ENCODE data around the gene MYL5.

Gene MYL5

GRCh38 chr4:712093-712492, 37.8 kb downstream of the MYL5 start:
- H3K4me3 ChIP-seq, result no peak overlapping the region
- in situ Hi-C loops (cut with MboI; ENCODE audit: low sequenced_read_pairs), result no loop called here
- H3K9me3 ChIP-seq, result no peaks in the 10 kb centered on the region
- H3K36me3 ChIP-seq (replicated peaks), result peaks cover 17% of the 10 kb centered on the region; the same call in 1 of the 2 replicates
- H3K27me3 ChIP-seq (ENCODE audit: low read depth), result no peaks in the 10 kb centered on the region
- no peak for DNase-seq (ENCODE audit: low spot score in 2 of 2)
- peaks cover 7% of the 10 kb centered on the region for H3K4me1 ChIP-seq

- no peaks in the 10 kb centered on the region for H3K9me3 ChIP-seq
- DNase-seq (ENCODE audit: low spot score in 2 of 2), result no peak
- H3K4me3 ChIP-seq, result no peak overlapping the region
- H3K4me1 ChIP-seq, result peaks cover 7% of the 10 kb centered on the region
- in situ Hi-C loops (cut with MboI; ENCODE audit: low sequenced_read_pairs), result no loop called here
- H3K27me3 ChIP-seq (ENCODE audit: low read depth), result no peaks in the 10 kb centered on the region
- H3K36me3 ChIP-seq (replicated peaks), result peaks cover 17% of the 10 kb centered on the region; the same call in 1 of the 2 replicates
Observed at GRCh38 chr4:712916-713632, 38.7 kb downstream of the MYL5 start.

GRCh38 chr4:714087-714486, 39.7 kb downstream of the MYL5 start:
- Histone ChIP-seq H3K4me1 (peaks cover 7% of the 10 kb centered on the region), H3K9me3 (no peaks in the 10 kb centered on the region), H3K27me3 (ENCODE audit: low read depth) (no peaks in the 10 kb centered on the region), H3K4me3 (no peak overlapping the region), H3K36me3 (replicated peaks) (peaks cover 14% of the 10 kb centered on the region; the same call in 1 of the 2 replicates)
- in situ Hi-C loops (cut with MboI; ENCODE audit: low sequenced_read_pairs), result no loop called here
- no peak for DNase-seq (ENCODE audit: low spot score in 2 of 2)

GRCh38 chr4:717601-718320, 43.4 kb downstream of the MYL5 start:
- Histone ChIP-seq H3K4me1 (no peaks in the 10 kb centered on the region), H3K9me3 (no peaks in the 10 kb centered on the region), H3K27me3 (ENCODE audit: low read depth) (no peaks in the 10 kb centered on the region), H3K4me3 (no peak overlapping the region), H3K36me3 (replicated peaks) (peaks cover 10% of the 10 kb centered on the region)
- no peak for DNase-seq (ENCODE audit: low spot score in 2 of 2)
- in situ Hi-C loops (cut with MboI; ENCODE audit: low sequenced_read_pairs), result no loop called here

GRCh38 chr4:718460-718859, 44.1 kb downstream of the MYL5 start:
- Histone ChIP-seq H3K4me1 (no peaks in the 10 kb centered on the region), H3K9me3 (no peaks in the 10 kb centered on the region), H3K27me3 (ENCODE audit: low read depth) (no peaks in the 10 kb centered on the region), H3K4me3 (no peak overlapping the region), H3K36me3 (replicated peaks) (peaks cover 10% of the 10 kb centered on the region)
- in situ Hi-C loops (cut with MboI; ENCODE audit: low sequenced_read_pairs), result no loop called here
- no peak for DNase-seq (ENCODE audit: low spot score in 2 of 2)

- in situ Hi-C loops (cut with MboI; ENCODE audit: low sequenced_read_pairs), result no loop called here
- H3K27me3 ChIP-seq (ENCODE audit: low read depth), result no peaks in the 10 kb centered on the region
- H3K36me3 ChIP-seq (replicated peaks), result peaks cover 5% of the 10 kb centered on the region
- no peak for DNase-seq (ENCODE audit: low spot score in 2 of 2)
- no peak overlapping the region for H3K4me3 ChIP-seq
- H3K4me1 ChIP-seq, result no peaks in the 10 kb centered on the region
- H3K9me3 ChIP-seq, result no peaks in the 10 kb centered on the region
Observed at GRCh38 chr4:720111-720860, 45.9 kb downstream of the MYL5 start.

GRCh38 chr4:721261-722168, 47.2 kb downstream of the MYL5 start:
- Histone ChIP-seq H3K27me3 (ENCODE audit: low read depth) (no peaks in the 10 kb centered on the region), H3K4me1 (no peaks in the 10 kb centered on the region; the same call in 1 of the 2 replicates), H3K4me3 (no peak overlapping the region), H3K36me3 (replicated peaks) (peaks cover 5% of the 10 kb centered on the region), H3K9me3 (no peaks in the 10 kb centered on the region)
- DNase-seq (ENCODE audit: low spot score in 2 of 2), result no peak
- in situ Hi-C loops (cut with MboI; ENCODE audit: low sequenced_read_pairs), result no loop called here

- H3K27me3 ChIP-seq (ENCODE audit: low read depth), result no peaks in the 10 kb centered on the region
- peaks cover 5% of the 10 kb centered on the region for H3K36me3 ChIP-seq (replicated peaks)
- no peak overlapping the region for H3K4me3 ChIP-seq
- in situ Hi-C loops (cut with MboI; ENCODE audit: low sequenced_read_pairs), result no loop called here
- no peaks in the 10 kb centered on the region; the same call in 1 of the 2 replicates for H3K4me1 ChIP-seq
- no peak for DNase-seq (ENCODE audit: low spot score in 2 of 2)
- no peaks in the 10 kb centered on the region for H3K9me3 ChIP-seq
Observed at GRCh38 chr4:722169-722725, 47.9 kb downstream of the MYL5 start.

- Histone ChIP-seq H3K27me3 (ENCODE audit: low read depth) (no peaks in the 10 kb centered on the region), H3K4me1 (no peaks in the 10 kb centered on the region; the same call in 1 of the 2 replicates), H3K9me3 (no peaks in the 10 kb centered on the region), H3K36me3 (replicated peaks) (peaks cover 5% of the 10 kb centered on the region), H3K4me3 (no peak overlapping the region)
- in situ Hi-C loops (cut with MboI; ENCODE audit: low sequenced_read_pairs), result no loop called here
- DNase-seq (ENCODE audit: low spot score in 2 of 2), result no peak
Observed at GRCh38 chr4:722851-723360, 48.6 kb downstream of the MYL5 start.

- no peaks in the 10 kb centered on the region for H3K27me3 ChIP-seq (ENCODE audit: low read depth)
- H3K4me3 ChIP-seq, result no peak overlapping the region
- peaks cover 5% of the 10 kb centered on the region for H3K36me3 ChIP-seq (replicated peaks)
- no peaks in the 10 kb centered on the region for H3K9me3 ChIP-seq
- in situ Hi-C loops (cut with MboI; ENCODE audit: low sequenced_read_pairs), result no loop called here
- DNase-seq (ENCODE audit: low spot score in 2 of 2), result no peak
- no peaks in the 10 kb centered on the region; the same call in 1 of the 2 replicates for H3K4me1 ChIP-seq
Observed at GRCh38 chr4:723751-724530, 49.6 kb downstream of the MYL5 start.

- no peak for DNase-seq (ENCODE audit: low spot score in 2 of 2)
- peaks cover 8% of the 10 kb centered on the region for H3K36me3 ChIP-seq (replicated peaks)
- no peaks in the 10 kb centered on the region for H3K9me3 ChIP-seq
- H3K27me3 ChIP-seq (ENCODE audit: low read depth), result no peaks in the 10 kb centered on the region
- no peak overlapping the region for H3K4me3 ChIP-seq
- in situ Hi-C loops (cut with MboI; ENCODE audit: low sequenced_read_pairs), result no loop called here
- no peaks in the 10 kb centered on the region; the same call in 1 of the 2 replicates for H3K4me1 ChIP-seq
Observed at GRCh38 chr4:725391-726234, 51.3 kb downstream of the MYL5 start.

Data from HAP-1 (cell line).